HepG2 (cell line): ENCODE measurements around the gene MLXIPL. TPM values are rescaled to one million over a fixed set of nuclear protein-coding genes. Genes with fewer than 3 reads are reported as not detected.

Experiments used
- ATAC-seq: fragments of 200-7000 bp; cut with Tn5 transposase; 3 replicates; pipeline ENCODE4 v1.9.1; 2020; ENCODE audit warnings: mild to moderate bottlenecking, moderate library complexity
- BruUV-seq: library from RNA; stranded (reverse); fragments of 400-500 nt; replicated peaks from 2 replicates; lab custom pipeline; 2021; lab: Mats Ljungman, UMichigan
- CTCF ChIA-PET: fragments of 300-600 bp; formaldehyde crosslinking; extraction: SDS; loops from one replicate; lab custom pipeline; 2021; ENCODE audit warnings: low total read pairs, inconsistent platforms, low intra/inter-chr PET ratio; lab: Yijun Ruan, JAX
- POLR2A ChIA-PET: fragments of 350-600 bp; sonication (Branson Sonifier 250); formaldehyde crosslinking; loops from one replicate; lab custom pipeline; 2020; ENCODE audit warnings: antibody characterized with exemption, inconsistent platforms; lab: Yijun Ruan, JAX
- DNase-seq: peaks from one replicate; pipeline ENCODE4 v3.0.0-alpha.2; 2015; ENCODE audit warnings: low spot score
- FAIRE-seq: peaks from 3 replicates; lab custom pipeline; 2011; peaks lifted over from hg19 to GRCh38; lab: Jason Lieb, UNC
- H2AFZ ChIP-seq: one replicate; pipeline ENCODE4 v1.6.1; 2011; ENCODE audit warnings: low read length, inconsistent platforms
- H3K27ac ChIP-seq: fragments of 300-600 bp; 3 replicates; pipeline ENCODE4 v1.8.0; 2011; ENCODE audit warnings: mixed run types, mild to moderate bottlenecking, mixed read lengths, low read length, inconsistent platforms; ENCODE audit not compliant: insufficient read depth; ENCODE audit errors: extremely low read length
- H3K27me3 ChIP-seq, 2 experiments: fragments of 200-600 bp in 1 of 2; 2 replicates in 1 of 2; 3 replicates in 1 of 2; pipeline versions ENCODE4 v1.6.0 to v1.8.0; 2011; ENCODE audit warnings: low read length in 2 of 2, mild to moderate bottlenecking in 2 of 2, moderate library complexity in 2 of 2, inconsistent platforms in 1 of 2; ENCODE audit not compliant: insufficient read depth in 2 of 2, control insufficient read depth in 1 of 2
- H3K36me3 ChIP-seq, 2 experiments: fragments of 200-600 bp in 1 of 2; replicated peaks in 1 of 2; 2 replicates in 1 of 2; 3 replicates in 1 of 2; pipeline versions ENCODE4 v1.5.1 to v1.8.0; 2011; ENCODE audit warnings: low read length in 2 of 2, inconsistent platforms in 1 of 2; ENCODE audit not compliant: insufficient read depth in 2 of 2, control insufficient read depth in 1 of 2
- H3K4me1 ChIP-seq: 2 replicates; pipeline ENCODE4 v1.5.1; 2012; ENCODE audit warnings: low read length, inconsistent platforms; ENCODE audit not compliant: insufficient read depth
- H3K4me2 ChIP-seq: 2 replicates; pipeline ENCODE4 v1.6.0; 2011; ENCODE audit warnings: low read depth, low read length, inconsistent platforms
- H3K4me3 ChIP-seq, 3 experiments: fragments of 200-600 bp in 1 of 3; sonication (generic), shearing (Covaris generic) in 1 of 3; replicated peaks in 1 of 3; 2 replicates each; pipeline ENCODE4 v1.5.1; 2011 to 2016; ENCODE audit warnings: low read length in 3 of 3, inconsistent platforms in 2 of 3, low read depth in 2 of 3, mild to moderate bottlenecking in 2 of 3, control low read depth in 1 of 3, mixed read lengths in 1 of 3; ENCODE audit not compliant: insufficient read depth in 1 of 3
- H3K79me2 ChIP-seq: one replicate; pipeline ENCODE4 v1.6.1; 2011; ENCODE audit warnings: low read length, inconsistent platforms; ENCODE audit not compliant: insufficient read depth
- H3K9ac ChIP-seq: 2 replicates; pipeline ENCODE4 v1.6.0; 2011; ENCODE audit warnings: mild to moderate bottlenecking, low read depth, low read length, inconsistent platforms; ENCODE audit not compliant: insufficient read depth
- H3K9me3 ChIP-seq: 2 replicates; pipeline ENCODE4 v1.5.1; 2012; ENCODE audit warnings: mild to moderate bottlenecking, low read length
- H4K20me1 ChIP-seq: 2 replicates; pipeline ENCODE4 v1.6.0; 2011; ENCODE audit warnings: inconsistent platforms, mild to moderate bottlenecking, low read length, moderate library complexity; ENCODE audit not compliant: insufficient read depth
- EEA1 ChIP-seq: sonication (generic); formaldehyde crosslinking; IDR thresholded peaks from 2 replicates; pipeline ENCODE4 v1.5.1; 2020; ENCODE audit warnings: mild to moderate bottlenecking, missing genetic modification reagents, borderline replicate concordance
- GATAD2A ChIP-seq: IDR thresholded peaks from 2 replicates; pipeline ENCODE4 v1.6.1; 2016
- GZF1 ChIP-seq: sonication (generic); formaldehyde crosslinking; IDR thresholded peaks from 2 replicates; pipeline ENCODE4 v1.5.1; 2020; ENCODE audit warnings: mild to moderate bottlenecking, missing genetic modification reagents
- ISX ChIP-seq: sonication (generic); formaldehyde crosslinking; conservative IDR thresholded peaks from 2 replicates; pipeline ENCODE4 v1.5.0; 2020; ENCODE audit warnings: missing genetic modification reagents
- KDM3A ChIP-seq: IDR thresholded peaks from 2 replicates; pipeline ENCODE4 v1.6.1; 2018; ENCODE audit warnings: low read depth, missing compliant biosample characterization
- RARG ChIP-seq: sonication (generic); formaldehyde crosslinking; IDR thresholded peaks from 2 replicates; pipeline ENCODE4 v1.4.0; 2020; ENCODE audit warnings: low read depth, mild to moderate bottlenecking, missing genetic modification reagents
- TARDBP ChIP-seq: sonication (generic); formaldehyde crosslinking; IDR thresholded peaks from 2 replicates; pipeline ENCODE4 v1.8.0; 2022; ENCODE audit warnings: mild to moderate bottlenecking, missing genetic modification reagents
- ZNF496 ChIP-seq: sonication (generic); formaldehyde crosslinking; IDR thresholded peaks from 2 replicates; pipeline ENCODE4 v1.8.1; 2023; ENCODE audit warnings: mild to moderate bottlenecking, moderate library complexity, missing genetic modification reagents; ENCODE audit not compliant: insufficient replicate concordance
- whole genome bisulfite sequencing: methylation state at CpG from one replicate; pipeline ENCODE4 v1.1.6; 2017; ENCODE audit warnings: low lambda C conversion rate; 5-methylcytosine and 5-hydroxymethylcytosine counted together
- in situ Hi-C: cut with HindIII; loops from 2 replicates; pipeline ENCODE4 v1.10.0; 2017; ENCODE audit warnings: low pct_unique_long_range_greater_than_20kb; ENCODE audit not compliant: extremely low pct_ligation_motif_present
- intact Hi-C: fragments of 100-400 bp; cut with micrococcal nuclease; formaldehyde crosslinking; loops from one replicate; pipeline ENCODE4 v1.10.0; 2022; ENCODE audit not compliant: unreplicated experiment
- polyA plus RNA-seq, 8 experiments: library from polyadenylated mRNA; depleted of rRNA in 3 of 8; stranded (reverse) in 7 of 8; unstranded in 1 of 8; fragments of >200 nt; fragmentation: Illumina TruSeq in 4 of 8; extraction: Trizol in 4 of 8; gene quantifications; 2 replicates each; pipeline versions ENCODE4 v1.2.1 to v1.2.3, GENCODE V29; 2011 to 2016; ENCODE audit warnings: low read depth in 4 of 8, missing spikeins in 1 of 8, mixed read lengths in 1 of 8; ENCODE audit not compliant: insufficient read depth in 1 of 8
- total RNA-seq, 5 experiments: library from RNA; depleted of rRNA; stranded (reverse); fragments of >200 nt; fragmentation: Illumina TruSeq; extraction: Trizol; gene quantifications; 2 replicates each; pipeline ENCODE4 v1.2.3, GENCODE V29; 2016; ENCODE audit warnings: low read depth in 1 of 5
- TF ChIP-seq, protein P1 (sequence below): sonication (generic); formaldehyde crosslinking; IDR thresholded peaks from 2 replicates; pipeline ENCODE4 v1.4.0; 2020; ENCODE audit warnings: missing genetic modification reagents, mild to moderate bottlenecking, borderline replicate concordance
- TF ChIP-seq, protein P2 (sequence below): sonication (generic); formaldehyde crosslinking; IDR thresholded peaks from 2 replicates; pipeline ENCODE4 v1.8.0; 2022; ENCODE audit warnings: mild to moderate bottlenecking, missing genetic modification reagents, borderline replicate concordance
- TF ChIP-seq, protein P3 (sequence below): sonication (generic); formaldehyde crosslinking; conservative IDR thresholded peaks from 2 replicates; pipeline ENCODE4 v1.4.0; 2020; ENCODE audit warnings: missing genetic modification reagents
- TF ChIP-seq, protein P4 (sequence below): sonication (generic); formaldehyde crosslinking; IDR thresholded peaks from 2 replicates; pipeline ENCODE4 v1.5.1; 2020; ENCODE audit warnings: missing genetic modification reagents, mild to moderate bottlenecking, borderline replicate concordance
- TF ChIP-seq, protein P5 (sequence below): sonication (generic); formaldehyde crosslinking; IDR thresholded peaks from 2 replicates; pipeline ENCODE4 v1.4.0; 2020; ENCODE audit warnings: missing genetic modification reagents, low read depth, mild to moderate bottlenecking, borderline replicate concordance

Gene MLXIPL
- total and polyA plus RNA-seq, 2 of the 13 experiments (the other 11 are each of a cell fraction or from before 2014, with no cell fraction given), result 51.6 to 60.1 TPM

DNA sequence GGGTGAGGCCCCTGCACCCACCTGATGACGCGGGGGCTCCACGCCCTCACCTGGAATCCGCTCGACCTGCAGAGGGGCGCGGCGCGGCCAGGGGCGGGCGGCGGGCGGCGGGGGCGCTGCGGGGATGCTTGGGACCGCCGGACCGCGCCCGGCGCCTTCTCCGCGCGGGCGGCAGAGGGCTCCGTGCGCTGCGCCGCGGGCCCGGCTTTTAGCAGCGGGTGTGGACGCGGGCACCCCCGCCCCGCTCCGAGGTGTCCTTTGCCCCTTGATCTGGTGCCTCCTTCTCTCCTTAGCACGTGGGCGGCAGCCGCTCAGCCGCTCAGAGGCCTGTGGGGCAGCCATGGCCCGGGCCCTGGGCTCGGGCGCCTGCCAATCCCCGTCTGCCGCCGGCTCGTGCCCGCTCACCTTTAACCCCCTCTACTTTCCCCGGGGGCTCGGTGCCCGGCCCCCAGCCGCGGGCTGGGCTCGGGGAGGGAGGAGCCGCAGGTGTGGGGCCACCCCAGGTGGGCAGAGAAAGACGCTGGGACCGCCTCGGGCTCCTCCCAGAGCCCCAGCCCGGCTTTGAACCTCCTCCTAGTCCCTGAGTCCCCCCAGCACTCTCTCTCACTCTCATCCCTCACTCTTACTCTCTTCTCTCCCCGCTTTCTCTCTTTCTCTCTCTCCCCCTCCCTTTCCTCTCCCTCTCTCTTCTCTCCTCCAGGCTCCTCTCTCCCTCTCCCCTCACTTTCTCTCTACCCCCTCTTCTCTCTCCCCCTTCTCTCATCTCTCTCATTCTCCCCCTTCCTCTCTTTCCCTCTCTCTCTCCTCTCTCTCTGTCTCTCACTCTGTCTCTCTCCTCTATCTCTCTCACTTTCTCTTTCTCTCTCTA is 23.6 kb upstream of the MLXIPL start:
- DNase-seq (peak; percentile 41), FAIRE-seq (no peak), ATAC-seq (peak; percentile 80)
- POLR2A ChIA-PET, result interaction anchor here (2.0 kb wide), 1 partner anchor 35 kb away, joined by 11 read pairs; no protein-coding TSS in a partner anchor
- H3K4me3 ChIP-seq, result peak overlapping the region; percentile 45 to 73 (median 60)
- 1% methylated on average over 2 of the region's 62 CpGs for WGBS
- CTCF ChIA-PET, result interaction anchor here (0.7 to 1.1 kb wide), 2 partner anchors 20 to 87 kb away, joined by 3 read pairs; no protein-coding TSS in a partner anchor
- H3K4me1 ChIP-seq, result peaks cover 79% of the 10 kb centered on the region
- peak overlapping the region; percentile 30 for H3K27ac ChIP-seq
- peak overlapping the region; percentile 66 for H3K9ac ChIP-seq
- no peaks in the 10 kb centered on the region for H3K9me3 ChIP-seq
- no TSS peak for BruUV-seq
- no peaks in the 10 kb centered on the region for H3K36me3 ChIP-seq
- H3K4me2 ChIP-seq, result peak overlapping the region; percentile 81
- no peaks in the 10 kb centered on the region for H3K79me2 ChIP-seq
- no peak overlapping the region for H2AFZ ChIP-seq
- H4K20me1 ChIP-seq, result no peaks in the 10 kb centered on the region
- in situ Hi-C loops (no loop called here), intact Hi-C loops (no loop called here)
- peaks cover 3 to 12% of the 10 kb centered on the region in 2 experiments; a peak in 3 of 5 replicates for H3K27me3 ChIP-seq
- TF ChIP-seq, protein P1, sequence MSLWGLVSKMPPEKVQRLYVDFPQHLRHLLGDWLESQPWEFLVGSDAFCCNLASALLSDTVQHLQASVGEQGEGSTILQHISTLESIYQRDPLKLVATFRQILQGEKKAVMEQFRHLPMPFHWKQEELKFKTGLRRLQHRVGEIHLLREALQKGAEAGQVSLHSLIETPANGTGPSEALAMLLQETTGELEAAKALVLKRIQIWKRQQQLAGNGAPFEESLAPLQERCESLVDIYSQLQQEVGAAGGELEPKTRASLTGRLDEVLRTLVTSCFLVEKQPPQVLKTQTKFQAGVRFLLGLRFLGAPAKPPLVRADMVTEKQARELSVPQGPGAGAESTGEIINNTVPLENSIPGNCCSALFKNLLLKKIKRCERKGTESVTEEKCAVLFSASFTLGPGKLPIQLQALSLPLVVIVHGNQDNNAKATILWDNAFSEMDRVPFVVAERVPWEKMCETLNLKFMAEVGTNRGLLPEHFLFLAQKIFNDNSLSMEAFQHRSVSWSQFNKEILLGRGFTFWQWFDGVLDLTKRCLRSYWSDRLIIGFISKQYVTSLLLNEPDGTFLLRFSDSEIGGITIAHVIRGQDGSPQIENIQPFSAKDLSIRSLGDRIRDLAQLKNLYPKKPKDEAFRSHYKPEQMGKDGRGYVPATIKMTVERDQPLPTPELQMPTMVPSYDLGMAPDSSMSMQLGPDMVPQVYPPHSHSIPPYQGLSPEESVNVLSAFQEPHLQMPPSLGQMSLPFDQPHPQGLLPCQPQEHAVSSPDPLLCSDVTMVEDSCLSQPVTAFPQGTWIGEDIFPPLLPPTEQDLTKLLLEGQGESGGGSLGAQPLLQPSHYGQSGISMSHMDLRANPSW (CRISPR knock-in tag), result no peak
- no peak for TF ChIP-seq ISX (CRISPR knock-in tag)
- TF ChIP-seq, protein P2, sequence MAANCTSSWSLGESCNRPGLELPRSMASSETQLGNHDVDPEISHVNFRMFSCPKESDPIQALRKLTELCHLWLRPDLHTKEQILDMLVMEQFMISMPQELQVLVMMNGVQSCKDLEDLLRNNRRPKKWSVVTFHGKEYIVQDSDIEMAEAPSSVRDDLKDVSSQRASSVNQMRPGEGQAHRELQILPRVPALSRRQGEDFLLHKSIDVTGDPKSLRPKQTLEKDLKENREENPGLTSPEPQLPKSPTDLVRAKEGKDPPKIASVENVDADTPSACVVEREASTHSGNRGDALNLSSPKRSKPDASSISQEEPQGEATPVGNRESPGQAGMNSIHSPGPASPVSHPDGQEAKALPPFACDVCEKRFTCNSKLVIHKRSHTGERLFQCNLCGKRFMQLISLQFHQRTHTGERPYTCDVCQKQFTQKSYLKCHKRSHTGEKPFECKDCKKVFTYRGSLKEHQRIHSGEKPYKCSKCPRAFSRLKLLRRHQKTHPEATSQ (CRISPR knock-in tag), result no peak
- peak; percentile 88; the same call in 1 of the 2 replicates for TF ChIP-seq KDM3A (CRISPR knock-in tag)
- no peak for TF ChIP-seq EEA1 (CRISPR knock-in tag)
- peak; percentile 37; the same call in 1 of the 2 replicates for TF ChIP-seq TARDBP (CRISPR knock-in tag)
- TF ChIP-seq GATAD2A (CRISPR knock-in tag), result 0 out of 2 replicates have a peak, but pooled peaks have one; percentile 15
- TF ChIP-seq ZNF496 (CRISPR knock-in tag), result no peak
- TF ChIP-seq, protein P3, sequence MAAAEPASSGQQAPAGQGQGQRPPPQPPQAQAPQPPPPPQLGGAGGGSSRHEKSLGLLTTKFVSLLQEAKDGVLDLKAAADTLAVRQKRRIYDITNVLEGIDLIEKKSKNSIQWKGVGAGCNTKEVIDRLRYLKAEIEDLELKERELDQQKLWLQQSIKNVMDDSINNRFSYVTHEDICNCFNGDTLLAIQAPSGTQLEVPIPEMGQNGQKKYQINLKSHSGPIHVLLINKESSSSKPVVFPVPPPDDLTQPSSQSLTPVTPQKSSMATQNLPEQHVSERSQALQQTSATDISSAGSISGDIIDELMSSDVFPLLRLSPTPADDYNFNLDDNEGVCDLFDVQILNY (CRISPR knock-in tag), result no peak
- TF ChIP-seq, protein P4, sequence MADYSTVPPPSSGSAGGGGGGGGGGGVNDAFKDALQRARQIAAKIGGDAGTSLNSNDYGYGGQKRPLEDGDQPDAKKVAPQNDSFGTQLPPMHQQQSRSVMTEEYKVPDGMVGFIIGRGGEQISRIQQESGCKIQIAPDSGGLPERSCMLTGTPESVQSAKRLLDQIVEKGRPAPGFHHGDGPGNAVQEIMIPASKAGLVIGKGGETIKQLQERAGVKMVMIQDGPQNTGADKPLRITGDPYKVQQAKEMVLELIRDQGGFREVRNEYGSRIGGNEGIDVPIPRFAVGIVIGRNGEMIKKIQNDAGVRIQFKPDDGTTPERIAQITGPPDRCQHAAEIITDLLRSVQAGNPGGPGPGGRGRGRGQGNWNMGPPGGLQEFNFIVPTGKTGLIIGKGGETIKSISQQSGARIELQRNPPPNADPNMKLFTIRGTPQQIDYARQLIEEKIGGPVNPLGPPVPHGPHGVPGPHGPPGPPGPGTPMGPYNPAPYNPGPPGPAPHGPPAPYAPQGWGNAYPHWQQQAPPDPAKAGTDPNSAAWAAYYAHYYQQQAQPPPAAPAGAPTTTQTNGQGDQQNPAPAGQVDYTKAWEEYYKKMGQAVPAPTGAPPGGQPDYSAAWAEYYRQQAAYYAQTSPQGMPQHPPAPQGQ (CRISPR knock-in tag), result no peak
- TF ChIP-seq, protein P5, sequence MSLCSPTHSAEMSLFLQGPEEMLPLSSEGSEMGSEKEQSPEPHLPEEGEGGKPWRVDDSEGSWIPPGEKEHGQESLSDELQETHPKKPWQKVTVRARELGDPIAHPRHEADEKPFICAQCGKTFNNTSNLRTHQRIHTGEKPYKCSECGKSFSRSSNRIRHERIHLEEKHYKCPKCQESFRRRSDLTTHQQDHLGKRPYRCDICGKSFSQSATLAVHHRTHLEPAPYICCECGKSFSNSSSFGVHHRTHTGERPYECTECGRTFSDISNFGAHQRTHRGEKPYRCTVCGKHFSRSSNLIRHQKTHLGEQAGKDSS (CRISPR knock-in tag), result 0 out of 2 replicates have a peak, but pooled peaks have one; percentile 34
- no peak for TF ChIP-seq RARG (CRISPR knock-in tag)
- TF ChIP-seq GZF1, result 0 out of 2 replicates have a peak, but pooled peaks have one; percentile 50
